GM20000 (cell line): ENCODE results near the gene TK1.

Experiments
- DNase-seq: peaks from one replicate; pipeline ENCODE4 v3.0.0; 2012; ENCODE audit warnings: low spot score
- TF ChIP-seq, protein P1 (sequence below): IDR thresholded peaks from 2 replicates; pipeline ENCODE4 v1.5.1; 2012; ENCODE audit warnings: mild to moderate bottlenecking, control low read depth; ENCODE audit errors: extremely low read depth, missing control alignments

TK1 gene

DNA sequence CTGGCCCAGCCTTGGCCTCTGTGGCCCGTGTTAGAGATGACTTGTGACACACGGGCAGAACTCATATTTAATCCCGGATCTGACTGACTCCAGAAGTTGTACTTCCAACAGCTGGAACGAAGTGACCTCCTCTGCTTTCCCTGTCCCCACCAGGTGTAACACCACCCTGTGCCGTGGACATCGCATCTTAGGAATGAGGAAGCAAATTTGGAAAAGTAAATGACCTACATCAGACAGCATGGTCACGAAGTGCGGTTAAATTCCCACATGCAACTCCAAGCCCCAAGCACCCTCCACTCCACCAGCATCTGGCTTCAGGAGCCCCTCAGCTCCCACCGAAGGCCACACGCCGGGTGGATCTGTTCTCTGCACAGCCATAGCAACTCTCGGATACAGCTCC is 2.9 kb downstream of the TK1 start:
- no peak for DNase-seq

DNA sequence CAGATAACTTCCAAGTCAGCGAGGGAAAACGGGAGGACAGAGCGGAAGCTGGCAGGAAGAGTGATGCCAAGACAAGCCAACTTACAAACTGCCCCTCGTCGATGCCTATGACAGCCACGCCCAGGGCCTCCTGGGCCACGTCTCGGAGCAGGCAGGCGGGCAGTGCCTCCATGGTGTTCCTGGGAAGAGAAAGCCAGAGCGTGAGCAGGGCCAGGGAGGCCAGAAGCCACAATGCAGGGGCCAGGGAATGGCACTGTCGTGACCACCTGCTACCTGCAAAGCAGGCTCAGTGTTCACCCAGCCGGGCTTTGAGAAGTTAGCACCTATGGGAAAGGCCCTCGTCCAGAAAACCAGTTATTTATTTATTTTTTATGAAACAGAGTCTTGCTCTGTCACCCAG is 4.3 kb downstream of the TK1 start:
- no peak for DNase-seq
- TF ChIP-seq, protein P1, sequence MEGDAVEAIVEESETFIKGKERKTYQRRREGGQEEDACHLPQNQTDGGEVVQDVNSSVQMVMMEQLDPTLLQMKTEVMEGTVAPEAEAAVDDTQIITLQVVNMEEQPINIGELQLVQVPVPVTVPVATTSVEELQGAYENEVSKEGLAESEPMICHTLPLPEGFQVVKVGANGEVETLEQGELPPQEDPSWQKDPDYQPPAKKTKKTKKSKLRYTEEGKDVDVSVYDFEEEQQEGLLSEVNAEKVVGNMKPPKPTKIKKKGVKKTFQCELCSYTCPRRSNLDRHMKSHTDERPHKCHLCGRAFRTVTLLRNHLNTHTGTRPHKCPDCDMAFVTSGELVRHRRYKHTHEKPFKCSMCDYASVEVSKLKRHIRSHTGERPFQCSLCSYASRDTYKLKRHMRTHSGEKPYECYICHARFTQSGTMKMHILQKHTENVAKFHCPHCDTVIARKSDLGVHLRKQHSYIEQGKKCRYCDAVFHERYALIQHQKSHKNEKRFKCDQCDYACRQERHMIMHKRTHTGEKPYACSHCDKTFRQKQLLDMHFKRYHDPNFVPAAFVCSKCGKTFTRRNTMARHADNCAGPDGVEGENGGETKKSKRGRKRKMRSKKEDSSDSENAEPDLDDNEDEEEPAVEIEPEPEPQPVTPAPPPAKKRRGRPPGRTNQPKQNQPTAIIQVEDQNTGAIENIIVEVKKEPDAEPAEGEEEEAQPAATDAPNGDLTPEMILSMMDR, result no peak

More for the DNA sequence above, 2.9 kb downstream of the TK1 start:
- TF ChIP-seq, protein P1, result no peak

DNA sequence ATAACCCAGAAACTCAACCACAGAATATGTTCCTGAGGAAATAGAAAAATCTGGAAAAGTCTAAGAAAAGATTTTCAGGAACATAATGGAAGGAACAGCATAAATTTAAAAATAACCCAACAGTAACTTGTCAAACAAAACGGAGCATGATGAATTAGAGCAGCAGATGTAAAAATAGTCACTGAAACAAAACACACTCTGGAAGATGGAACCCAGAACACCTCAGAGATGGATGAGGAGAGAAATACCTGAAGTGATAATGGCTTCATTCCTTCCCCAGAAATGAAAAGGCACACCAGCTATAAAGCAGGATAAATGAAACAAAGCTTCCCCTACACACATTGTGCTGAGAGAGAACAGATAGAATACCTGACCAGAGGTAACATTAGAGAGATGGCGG is 6.3 kb downstream of the TK1 start:
- DNase-seq, result no peak
- TF ChIP-seq, protein P1, result no peak

DNA sequence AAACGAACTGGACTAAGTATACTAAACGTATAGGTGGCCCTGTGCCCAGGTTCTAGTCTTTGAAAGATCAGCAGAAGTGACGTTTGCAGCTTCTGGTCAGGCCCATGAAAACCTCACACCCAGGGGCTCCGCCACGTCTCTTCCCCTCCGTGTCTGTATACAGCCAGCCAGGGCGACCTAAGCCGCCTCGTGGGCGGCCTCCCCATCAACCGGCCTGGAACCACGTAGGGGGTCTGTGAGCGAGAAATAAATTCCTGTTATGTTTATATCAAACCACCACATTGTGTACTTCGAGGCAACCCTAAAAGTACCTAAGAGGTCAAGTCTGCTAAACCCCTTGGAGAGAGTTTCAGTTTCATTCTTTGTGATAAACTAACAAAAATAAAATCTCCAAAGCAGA is 6.8 kb downstream of the TK1 start:
- TF ChIP-seq, protein P1, result no peak
- DNase-seq, result no peak

DNA sequence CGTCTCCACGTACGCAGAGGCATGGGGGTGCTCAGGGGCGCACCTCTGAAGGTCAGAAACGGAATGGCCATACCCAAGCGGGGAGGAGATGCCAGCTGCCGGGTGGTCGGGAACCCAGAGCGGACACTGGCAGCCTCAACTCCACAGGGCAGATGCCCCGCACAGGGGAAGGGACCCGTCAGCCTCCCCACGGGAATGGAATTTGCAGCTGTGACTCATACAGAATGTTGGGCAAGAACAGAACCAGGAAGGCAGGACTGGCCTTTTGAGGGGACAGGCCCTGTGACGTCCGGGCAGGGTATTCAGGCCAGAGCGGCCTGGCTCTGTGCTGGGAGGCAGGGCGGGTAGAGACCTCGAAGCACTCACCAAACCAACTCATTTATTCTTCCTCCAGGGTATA is 7.5 kb downstream of the TK1 start:
- no peak for DNase-seq
- TF ChIP-seq, protein P1, result no peak

DNA sequence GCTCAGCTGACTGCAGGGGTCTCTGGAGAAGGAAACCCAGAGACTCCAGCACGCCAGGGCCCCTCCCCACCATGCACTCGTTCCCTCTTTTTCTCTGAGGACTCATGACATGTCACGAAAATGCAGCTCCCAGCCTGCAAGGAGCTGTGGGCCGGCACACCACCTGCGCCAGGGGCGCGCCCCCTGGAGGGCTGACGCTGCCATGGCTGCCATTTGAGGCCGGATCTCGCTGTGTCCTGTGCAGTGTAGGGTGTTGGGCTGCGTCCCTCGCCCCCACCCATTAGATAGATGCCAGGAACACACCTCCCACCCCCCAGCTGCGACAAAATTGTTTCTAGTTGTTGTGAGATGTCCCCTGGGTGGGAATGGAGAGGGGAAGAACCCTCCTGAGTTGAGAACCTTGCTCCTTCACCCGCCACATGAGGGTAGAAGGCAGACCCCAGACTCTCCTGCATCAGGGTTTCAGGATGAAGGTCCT is 10.3 kb downstream of the TK1 start:
- TF ChIP-seq, protein P1, result peak; percentile 96
- DNase-seq, result peak; percentile 75

DNA sequence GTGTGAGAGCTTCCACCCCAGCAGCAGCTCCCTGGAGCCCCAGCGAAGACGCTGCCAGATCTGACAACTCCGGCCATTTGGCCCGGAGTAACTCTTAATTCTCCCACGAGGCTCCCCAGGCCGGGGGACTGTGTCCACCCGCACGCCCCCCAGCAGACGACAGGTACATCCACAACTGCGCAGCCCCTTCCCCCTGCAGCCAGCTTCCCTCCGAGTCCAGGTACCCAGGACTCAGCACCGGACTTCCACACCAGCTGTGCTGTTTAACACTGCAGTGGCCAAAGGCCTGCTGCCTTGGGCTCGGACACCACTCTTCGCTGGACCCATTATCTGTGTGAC is 11.2 kb downstream of the TK1 start:
- TF ChIP-seq, protein P1, result no peak
- DNase-seq, result no peak
